Measurements from ENCODE around the gene PIN1. TPM values are rescaled to one million over a fixed set of nuclear protein-coding genes. Genes with fewer than 3 reads are reported as not detected.

PIN1 gene
- total and polyA plus RNA-seq, 2 of the 8 experiments (the other 6 are each of a cell fraction or from before 2014, with no cell fraction given) = 78.3 to 90.8 TPM

DNA sequence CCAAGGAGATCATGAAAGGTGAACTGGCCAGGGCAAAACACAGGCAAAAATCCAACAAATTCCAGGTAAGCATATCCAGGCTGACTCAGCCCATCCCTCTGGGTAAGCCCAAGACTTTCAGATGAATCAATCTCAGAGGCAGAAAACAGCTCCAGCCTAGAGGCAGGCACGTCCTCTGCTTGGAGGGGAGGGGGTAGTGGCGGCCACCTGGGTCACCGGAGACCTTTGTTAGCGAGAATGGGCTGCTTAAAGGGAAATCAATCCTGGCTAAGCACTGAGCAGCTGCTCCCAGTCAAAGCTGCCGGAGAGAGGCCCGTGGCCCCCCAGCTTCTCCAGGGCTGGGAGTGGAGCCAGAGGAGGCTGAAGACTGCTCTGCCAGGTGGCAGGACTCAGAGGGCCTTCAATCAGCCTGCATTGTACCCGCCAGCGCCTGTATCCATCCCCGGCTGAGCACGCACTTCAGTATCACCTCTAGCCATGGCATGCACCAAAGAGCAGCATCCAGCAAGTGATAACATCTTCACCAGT lies 48.2 kb downstream of the PIN1 start (continued):
- TF ChIP-seq, protein P1, sequence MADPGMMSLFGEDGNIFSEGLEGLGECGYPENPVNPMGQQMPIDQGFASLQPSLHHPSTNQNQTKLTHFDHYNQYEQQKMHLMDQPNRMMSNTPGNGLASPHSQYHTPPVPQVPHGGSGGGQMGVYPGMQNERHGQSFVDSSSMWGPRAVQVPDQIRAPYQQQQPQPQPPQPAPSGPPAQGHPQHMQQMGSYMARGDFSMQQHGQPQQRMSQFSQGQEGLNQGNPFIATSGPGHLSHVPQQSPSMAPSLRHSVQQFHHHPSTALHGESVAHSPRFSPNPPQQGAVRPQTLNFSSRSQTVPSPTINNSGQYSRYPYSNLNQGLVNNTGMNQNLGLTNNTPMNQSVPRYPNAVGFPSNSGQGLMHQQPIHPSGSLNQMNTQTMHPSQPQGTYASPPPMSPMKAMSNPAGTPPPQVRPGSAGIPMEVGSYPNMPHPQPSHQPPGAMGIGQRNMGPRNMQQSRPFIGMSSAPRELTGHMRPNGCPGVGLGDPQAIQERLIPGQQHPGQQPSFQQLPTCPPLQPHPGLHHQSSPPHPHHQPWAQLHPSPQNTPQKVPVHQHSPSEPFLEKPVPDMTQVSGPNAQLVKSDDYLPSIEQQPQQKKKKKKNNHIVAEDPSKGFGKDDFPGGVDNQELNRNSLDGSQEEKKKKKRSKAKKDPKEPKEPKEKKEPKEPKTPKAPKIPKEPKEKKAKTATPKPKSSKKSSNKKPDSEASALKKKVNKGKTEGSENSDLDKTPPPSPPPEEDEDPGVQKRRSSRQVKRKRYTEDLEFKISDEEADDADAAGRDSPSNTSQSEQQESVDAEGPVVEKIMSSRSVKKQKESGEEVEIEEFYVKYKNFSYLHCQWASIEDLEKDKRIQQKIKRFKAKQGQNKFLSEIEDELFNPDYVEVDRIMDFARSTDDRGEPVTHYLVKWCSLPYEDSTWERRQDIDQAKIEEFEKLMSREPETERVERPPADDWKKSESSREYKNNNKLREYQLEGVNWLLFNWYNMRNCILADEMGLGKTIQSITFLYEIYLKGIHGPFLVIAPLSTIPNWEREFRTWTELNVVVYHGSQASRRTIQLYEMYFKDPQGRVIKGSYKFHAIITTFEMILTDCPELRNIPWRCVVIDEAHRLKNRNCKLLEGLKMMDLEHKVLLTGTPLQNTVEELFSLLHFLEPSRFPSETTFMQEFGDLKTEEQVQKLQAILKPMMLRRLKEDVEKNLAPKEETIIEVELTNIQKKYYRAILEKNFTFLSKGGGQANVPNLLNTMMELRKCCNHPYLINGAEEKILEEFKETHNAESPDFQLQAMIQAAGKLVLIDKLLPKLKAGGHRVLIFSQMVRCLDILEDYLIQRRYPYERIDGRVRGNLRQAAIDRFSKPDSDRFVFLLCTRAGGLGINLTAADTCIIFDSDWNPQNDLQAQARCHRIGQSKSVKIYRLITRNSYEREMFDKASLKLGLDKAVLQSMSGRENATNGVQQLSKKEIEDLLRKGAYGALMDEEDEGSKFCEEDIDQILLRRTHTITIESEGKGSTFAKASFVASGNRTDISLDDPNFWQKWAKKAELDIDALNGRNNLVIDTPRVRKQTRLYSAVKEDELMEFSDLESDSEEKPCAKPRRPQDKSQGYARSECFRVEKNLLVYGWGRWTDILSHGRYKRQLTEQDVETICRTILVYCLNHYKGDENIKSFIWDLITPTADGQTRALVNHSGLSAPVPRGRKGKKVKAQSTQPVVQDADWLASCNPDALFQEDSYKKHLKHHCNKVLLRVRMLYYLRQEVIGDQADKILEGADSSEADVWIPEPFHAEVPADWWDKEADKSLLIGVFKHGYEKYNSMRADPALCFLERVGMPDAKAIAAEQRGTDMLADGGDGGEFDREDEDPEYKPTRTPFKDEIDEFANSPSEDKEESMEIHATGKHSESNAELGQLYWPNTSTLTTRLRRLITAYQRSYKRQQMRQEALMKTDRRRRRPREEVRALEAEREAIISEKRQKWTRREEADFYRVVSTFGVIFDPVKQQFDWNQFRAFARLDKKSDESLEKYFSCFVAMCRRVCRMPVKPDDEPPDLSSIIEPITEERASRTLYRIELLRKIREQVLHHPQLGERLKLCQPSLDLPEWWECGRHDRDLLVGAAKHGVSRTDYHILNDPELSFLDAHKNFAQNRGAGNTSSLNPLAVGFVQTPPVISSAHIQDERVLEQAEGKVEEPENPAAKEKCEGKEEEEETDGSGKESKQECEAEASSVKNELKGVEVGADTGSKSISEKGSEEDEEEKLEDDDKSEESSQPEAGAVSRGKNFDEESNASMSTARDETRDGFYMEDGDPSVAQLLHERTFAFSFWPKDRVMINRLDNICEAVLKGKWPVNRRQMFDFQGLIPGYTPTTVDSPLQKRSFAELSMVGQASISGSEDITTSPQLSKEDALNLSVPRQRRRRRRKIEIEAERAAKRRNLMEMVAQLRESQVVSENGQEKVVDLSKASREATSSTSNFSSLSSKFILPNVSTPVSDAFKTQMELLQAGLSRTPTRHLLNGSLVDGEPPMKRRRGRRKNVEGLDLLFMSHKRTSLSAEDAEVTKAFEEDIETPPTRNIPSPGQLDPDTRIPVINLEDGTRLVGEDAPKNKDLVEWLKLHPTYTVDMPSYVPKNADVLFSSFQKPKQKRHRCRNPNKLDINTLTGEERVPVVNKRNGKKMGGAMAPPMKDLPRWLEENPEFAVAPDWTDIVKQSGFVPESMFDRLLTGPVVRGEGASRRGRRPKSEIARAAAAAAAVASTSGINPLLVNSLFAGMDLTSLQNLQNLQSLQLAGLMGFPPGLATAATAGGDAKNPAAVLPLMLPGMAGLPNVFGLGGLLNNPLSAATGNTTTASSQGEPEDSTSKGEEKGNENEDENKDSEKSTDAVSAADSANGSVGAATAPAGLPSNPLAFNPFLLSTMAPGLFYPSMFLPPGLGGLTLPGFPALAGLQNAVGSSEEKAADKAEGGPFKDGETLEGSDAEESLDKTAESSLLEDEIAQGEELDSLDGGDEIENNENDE (IDR thresholded peaks at IDR 0.05; ENCODE audit: insufficient replicate concordance, low read length) = no peak
- TF ChIP-seq, protein P2, sequence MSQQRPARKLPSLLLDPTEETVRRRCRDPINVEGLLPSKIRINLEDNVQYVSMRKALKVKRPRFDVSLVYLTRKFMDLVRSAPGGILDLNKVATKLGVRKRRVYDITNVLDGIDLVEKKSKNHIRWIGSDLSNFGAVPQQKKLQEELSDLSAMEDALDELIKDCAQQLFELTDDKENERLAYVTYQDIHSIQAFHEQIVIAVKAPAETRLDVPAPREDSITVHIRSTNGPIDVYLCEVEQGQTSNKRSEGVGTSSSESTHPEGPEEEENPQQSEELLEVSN (IDR thresholded peaks at IDR 0.05) = no peak
- TF ChIP-seq TAF1 (IDR thresholded peaks at IDR 0.05; ENCODE audit: low read depth, low read length) (no peak), EZH2 (IDR thresholded peaks at IDR 0.05; ENCODE audit: low read depth, low read length, severe bottlenecking) (no peak)
